Measurements from ENCODE around the gene UBXN4.
"Not testable (repeated sequence)": the region's sequence is repeated elsewhere in the genome, so short reads cannot be mapped to it uniquely, and the experiment has no call there.

UBXN4 gene

GRCh38 chr2:135741395-135742324, at the start of gene UBXN4:
Gene UBXN4, plus strand, starts transcription at chr2:135741855. Its CDS starts 75 bp downstream, at chr2:135741930.
- peak; percentile 95 to 97 for DNase-seq

GRCh38 chr2:135694711-135695110, 46.9 kb upstream of the UBXN4 start:
- DNase-seq = no peak

GRCh38 chr2:135698838-135699237, 42.8 kb upstream of the UBXN4 start:
- no peak for DNase-seq

- no peak for DNase-seq
Observed at GRCh38 chr2:135701442-135701841, 40.2 kb upstream of the UBXN4 start.

GRCh38 chr2:135703300-135703699, 38.4 kb upstream of the UBXN4 start:
- no peak for DNase-seq

- not testable (repeated sequence) for DNase-seq
Observed at GRCh38 chr2:135704075-135704474, 37.6 kb upstream of the UBXN4 start.

GRCh38 chr2:135708159-135708558, 33.5 kb upstream of the UBXN4 start:
- DNase-seq = no peak

GRCh38 chr2:135709992-135710391, 31.7 kb upstream of the UBXN4 start:
- DNase-seq = peak in 1 of 2 experiments; percentile 23

GRCh38 chr2:135715086-135715485, 26.6 kb upstream of the UBXN4 start:
- DNase-seq = not testable (repeated sequence)

- no peak for DNase-seq
Observed at GRCh38 chr2:135728064-135728743, 13.5 kb upstream of the UBXN4 start.

- DNase-seq = no peak
Observed at GRCh38 chr2:135732561-135732960, 9.1 kb upstream of the UBXN4 start.

GRCh38 chr2:135733045-135733444, 8.6 kb upstream of the UBXN4 start:
- no peak for DNase-seq

GRCh38 chr2:135736546-135736945, 5.1 kb upstream of the UBXN4 start:
- no peak for DNase-seq

- DNase-seq = no peak
Observed at GRCh38 chr2:135740206-135740605, 1.4 kb upstream of the UBXN4 start.

- no peak for DNase-seq
Observed at GRCh38 chr2:135741043-135741394, 636 bp upstream of the UBXN4 start.

- DNase-seq = peak; percentile 4 to 52
Observed at GRCh38 chr2:135742325-135742757, 686 bp downstream of the UBXN4 start.

- no peak for DNase-seq
Observed at GRCh38 chr2:135743860-135744259, 2.2 kb downstream of the UBXN4 start.

GRCh38 chr2:135744760-135745314, 3.2 kb downstream of the UBXN4 start:
- DNase-seq = peak; percentile 3 to 58

GRCh38 chr2:135745545-135745944, 3.9 kb downstream of the UBXN4 start:
- DNase-seq = no peak

- no peak for DNase-seq
Observed at GRCh38 chr2:135755573-135755972, 13.9 kb downstream of the UBXN4 start.

- DNase-seq = no peak
Observed at GRCh38 chr2:135756692-135757091, 15.0 kb downstream of the UBXN4 start.

GRCh38 chr2:135762022-135762421, 20.4 kb downstream of the UBXN4 start:
- no peak for DNase-seq

- DNase-seq = no peak
Observed at GRCh38 chr2:135762530-135762929, 20.9 kb downstream of the UBXN4 start.

GRCh38 chr2:135768863-135769262, 27.2 kb downstream of the UBXN4 start:
- no peak for DNase-seq
